GM12878 (cell line): ENCODE data around the gene GPR62. TPM values are rescaled to one million over a fixed set of nuclear protein-coding genes. Genes with fewer than 3 reads are reported as not detected.

Source experiments
- ATAC-seq: fragments of 200-7000 bp; cut with Tn5 transposase; 3 replicates; pipeline ENCODE4 v1.9.1; 2020; ENCODE audit warnings: mild to moderate bottlenecking, moderate library complexity
- BruUV-seq: library from RNA; stranded (reverse); fragments of 400-500 nt; replicated peaks from 2 replicates; lab custom pipeline; 2021; lab: Mats Ljungman, UMichigan
- CTCF ChIA-PET: fragments of 300-600 bp; sonication (Branson Sonifier 250); formaldehyde crosslinking; extraction: SDS; loops from one replicate; lab custom pipeline; 2021; ENCODE audit warnings: inconsistent platforms; lab: Yijun Ruan, JAX
- POLR2A ChIA-PET: fragments of 350-600 bp; formaldehyde crosslinking; extraction: SDS; loops from one replicate; lab custom pipeline; 2021; ENCODE audit warnings: inconsistent platforms; lab: Charles Lee
- RAD21 ChIA-PET: fragments of 300-600 bp; sonication (Branson Sonifier 250); formaldehyde crosslinking; loops from one replicate; lab custom pipeline; 2023; ENCODE audit warnings: antibody characterized with exemption; ENCODE audit not compliant: unreplicated experiment; lab: Charles Lee
- SMC1A ChIA-PET: fragments of 300-600 bp; sonication (Branson Sonifier 250); formaldehyde crosslinking; loops from one replicate; lab custom pipeline; 2023; ENCODE audit not compliant: unreplicated experiment, uncharacterized antibody; lab: Charles Lee
- DNase-seq: peaks from one replicate; pipeline ENCODE4 v3.0.0-alpha.2; 2011; ENCODE audit warnings: low read depth, low spot score
- FAIRE-seq: peaks from 3 replicates; lab custom pipeline; 2011; peaks lifted over from hg19 to GRCh38; lab: Jason Lieb, UNC
- H2AFZ ChIP-seq: 2 replicates; pipeline ENCODE4 v1.6.0; 2011; ENCODE audit warnings: low read depth, low read length, control low read depth; ENCODE audit not compliant: control insufficient read depth
- H3K27ac ChIP-seq: 2 replicates; pipeline ENCODE4 v1.5.1; 2011; ENCODE audit warnings: control low read depth; ENCODE audit not compliant: control insufficient read depth, insufficient read depth
- H3K27me3 ChIP-seq, 2 experiments: replicated peaks in 1 of 2; 2 replicates each; pipeline versions ENCODE4 v1.6.0 to v1.6.1; 2011; ENCODE audit warnings: low read length in 1 of 2; ENCODE audit not compliant: control insufficient read depth in 2 of 2, insufficient read depth in 2 of 2
- H3K36me3 ChIP-seq, 2 experiments: 2 replicates each; pipeline ENCODE4 v1.5.1; 2011; ENCODE audit warnings: low read length in 1 of 2; ENCODE audit not compliant: control insufficient read depth in 2 of 2, insufficient read depth in 2 of 2
- H3K4me1 ChIP-seq: 2 replicates; pipeline ENCODE4 v1.6.1; 2011; ENCODE audit warnings: mild to moderate bottlenecking, low read length, moderate library complexity, mixed read lengths; ENCODE audit not compliant: control insufficient read depth, insufficient read depth
- H3K4me2 ChIP-seq: 2 replicates; pipeline ENCODE4 v1.6.0; 2011; ENCODE audit warnings: control low read depth; ENCODE audit not compliant: control insufficient read depth, insufficient read depth
- H3K4me3 ChIP-seq: fragments of 200-600 bp; sonication (generic); 2 replicates; pipeline ENCODE4 v1.5.1; 2016
- H3K79me2 ChIP-seq: 2 replicates; pipeline ENCODE4 v1.6.0; 2011; ENCODE audit warnings: low read length; ENCODE audit not compliant: control insufficient read depth, insufficient read depth
- H3K9ac ChIP-seq: 2 replicates; pipeline ENCODE4 v1.8.0; 2011; ENCODE audit warnings: low read length, control low read depth, mixed read lengths; ENCODE audit not compliant: control insufficient read depth, insufficient read depth
- H3K9me3 ChIP-seq: replicated peaks from 3 replicates; pipeline ENCODE4 v1.5.1; 2011; ENCODE audit warnings: mild to moderate bottlenecking, low read length; ENCODE audit not compliant: control insufficient read depth, insufficient read depth
- H4K20me1 ChIP-seq: 2 replicates; pipeline ENCODE4 v1.6.0; 2011; ENCODE audit not compliant: control insufficient read depth, insufficient read depth
- ASH2L ChIP-seq: fragments of 300-600, 200-600 bp; sonication (generic); IDR thresholded peaks from 2 replicates; pipeline ENCODE4 v1.6.1; 2017; ENCODE audit warnings: low read depth, mild to moderate bottlenecking, borderline replicate concordance
- BHLHE40 ChIP-seq, 2 experiments: fragments of 450-650 bp in 1 of 2; IDR thresholded peaks; 2 replicates each; pipeline ENCODE4 v1.6.1; 2011 to 2017; ENCODE audit warnings: low read depth in 2 of 2, borderline replicate concordance in 1 of 2, improper control_type of control experiment in 1 of 2, low read length in 1 of 2, mild to moderate bottlenecking in 1 of 2
- BRCA1 ChIP-seq: IDR thresholded peaks from 2 replicates; pipeline ENCODE4 v1.6.1; 2011; ENCODE audit warnings: low read depth, low read length, improper control_type of control experiment
- CBX5 ChIP-seq: sonication (generic); IDR thresholded peaks from 2 replicates; pipeline ENCODE4 v1.6.1; 2016; ENCODE audit warnings: low read depth, moderate library complexity, mild to moderate bottlenecking, inconsistent platforms
- CEBPB ChIP-seq, 2 experiments: fragments of 150-350 bp in 1 of 2; IDR thresholded peaks; 2 replicates each; pipeline ENCODE4 v1.6.1; 2012 to 2014; ENCODE audit warnings: low read depth in 2 of 2, low read length in 2 of 2, borderline replicate concordance in 1 of 2, inconsistent platforms in 1 of 2
- EED ChIP-seq: sonication (generic); IDR thresholded peaks from 2 replicates; pipeline ENCODE4 v1.6.1; 2016; ENCODE audit warnings: antibody characterized with exemption, low read depth
- JUND ChIP-seq: IDR thresholded peaks from 2 replicates; pipeline ENCODE4 v1.6.1; 2012; ENCODE audit warnings: low read depth, mild to moderate bottlenecking, low read length, improper control_type of control experiment, moderate library complexity
- KDM1A ChIP-seq: fragments of 200-600 bp; sonication (generic); IDR thresholded peaks from 2 replicates; pipeline ENCODE4 v1.6.1; 2016; ENCODE audit warnings: borderline replicate concordance
- NFYB ChIP-seq: IDR thresholded peaks from 2 replicates; pipeline ENCODE4 v1.6.1; 2011; ENCODE audit warnings: low read depth, mild to moderate bottlenecking, low read length, improper control_type of control experiment, moderate library complexity; ENCODE audit not compliant: insufficient read depth
- POLR2A ChIP-seq: IDR thresholded peaks from 2 replicates; pipeline ENCODE4 v1.6.1; 2011; ENCODE audit warnings: low read depth, mild to moderate bottlenecking, low read length
- RCOR1 ChIP-seq: conservative IDR thresholded peaks from 2 replicates; pipeline ENCODE4 v1.6.1; 2012; ENCODE audit warnings: low read depth, low read length, improper control_type of control experiment
- RELA ChIP-seq: fragments of 450-650 bp; IDR thresholded peaks from 2 replicates; pipeline ENCODE4 v1.8.0; 2014; ENCODE audit warnings: borderline replicate concordance; ENCODE audit not compliant: partially characterized antibody
- SRF ChIP-seq, 2 experiments: IDR thresholded peaks; 2 replicates each; pipeline ENCODE4 v1.6.1; 2011; ENCODE audit warnings: low read depth in 2 of 2, low read length in 2 of 2, mild to moderate bottlenecking in 1 of 2, moderate library complexity in 1 of 2
- WRNIP1 ChIP-seq: IDR thresholded peaks from 2 replicates; pipeline ENCODE4 v1.6.1; 2011; ENCODE audit warnings: low read depth, low read length, improper control_type of control experiment, borderline replicate concordance
- YBX1 ChIP-seq: fragments of 450-650 bp; IDR thresholded peaks from 2 replicates; pipeline ENCODE4 v1.6.1; 2016; ENCODE audit warnings: antibody characterized with exemption
- WGBS: methylation state at CpG from one replicate; pipeline ENCODE4 v1.1.6; 2016; ENCODE audit warnings: low lambda C conversion rate; ENCODE audit not compliant: insufficient replicate concordance, insufficient coverage; ENCODE audit errors: missing lambda C conversion rate; 5-methylcytosine and 5-hydroxymethylcytosine counted together
- in situ Hi-C: fragments of 300-500 bp; cut with MboI; formaldehyde crosslinking; loops from 9 replicates; pipeline ENCODE4 v1.14.3; 2018; ENCODE audit warnings: mixed read lengths
- intact Hi-C: fragments of 100-400 bp; cut with micrococcal nuclease; formaldehyde crosslinking; loops from one replicate; pipeline ENCODE4 v1.14.2; 2022; ENCODE audit not compliant: unreplicated experiment
- polyA plus RNA-seq, 11 experiments: library from polyadenylated mRNA; depleted of rRNA in 4 of 11; unstranded in 6 of 11; stranded (reverse) in 5 of 11; fragments of >200 nt; fragmentation: Nextera tagmentation in 4 of 11; fragmentation: Illumina TruSeq in 1 of 11; extraction: Ambion mirVana in 4 of 11; extraction: Trizol in 1 of 11; gene quantifications; 1 replicate in 1 of 11; 2 replicates in 10 of 11; pipeline versions ENCODE4 v1.2.1 to v1.2.3, GENCODE V29; 2011 to 2016; ENCODE audit warnings: inconsistent platforms in 2 of 11, missing spikeins in 2 of 11, low read depth in 1 of 11
- total RNA-seq, 4 experiments: library from RNA; depleted of rRNA in 3 of 4; stranded (reverse); fragments of >200 nt in 3 of 4; fragmentation: Illumina TruSeq in 1 of 4; extraction: Trizol in 1 of 4; gene quantifications; 2 replicates each; pipeline versions ENCODE4 v1.2.1 to v1.2.3, GENCODE V29; 2013 to 2021
- TF ChIP-seq, protein P1 (sequence below): fragments of 450-650 bp; IDR thresholded peaks from 2 replicates; pipeline ENCODE4 v1.6.1; 2016; ENCODE audit warnings: mild to moderate bottlenecking
- TF ChIP-seq, protein P2 (sequence below): IDR thresholded peaks from 2 replicates; pipeline ENCODE4 v1.6.1; 2011; ENCODE audit warnings: borderline replicate concordance, low read depth, mild to moderate bottlenecking, moderate library complexity, mixed read lengths, low read length; ENCODE audit not compliant: insufficient read depth; ENCODE audit errors: extremely low read length
- TF ChIP-seq, protein P3 (sequence below): fragments of 450-650 bp; IDR thresholded peaks from 2 replicates; pipeline ENCODE4 v1.6.1; 2014; ENCODE audit warnings: mild to moderate bottlenecking

The GPR62 gene
- total and polyA plus RNA-seq, 10 of the 15 experiments (the other 5 are each of a cell fraction or from before 2014, with no cell fraction given) = not detected

DNA sequence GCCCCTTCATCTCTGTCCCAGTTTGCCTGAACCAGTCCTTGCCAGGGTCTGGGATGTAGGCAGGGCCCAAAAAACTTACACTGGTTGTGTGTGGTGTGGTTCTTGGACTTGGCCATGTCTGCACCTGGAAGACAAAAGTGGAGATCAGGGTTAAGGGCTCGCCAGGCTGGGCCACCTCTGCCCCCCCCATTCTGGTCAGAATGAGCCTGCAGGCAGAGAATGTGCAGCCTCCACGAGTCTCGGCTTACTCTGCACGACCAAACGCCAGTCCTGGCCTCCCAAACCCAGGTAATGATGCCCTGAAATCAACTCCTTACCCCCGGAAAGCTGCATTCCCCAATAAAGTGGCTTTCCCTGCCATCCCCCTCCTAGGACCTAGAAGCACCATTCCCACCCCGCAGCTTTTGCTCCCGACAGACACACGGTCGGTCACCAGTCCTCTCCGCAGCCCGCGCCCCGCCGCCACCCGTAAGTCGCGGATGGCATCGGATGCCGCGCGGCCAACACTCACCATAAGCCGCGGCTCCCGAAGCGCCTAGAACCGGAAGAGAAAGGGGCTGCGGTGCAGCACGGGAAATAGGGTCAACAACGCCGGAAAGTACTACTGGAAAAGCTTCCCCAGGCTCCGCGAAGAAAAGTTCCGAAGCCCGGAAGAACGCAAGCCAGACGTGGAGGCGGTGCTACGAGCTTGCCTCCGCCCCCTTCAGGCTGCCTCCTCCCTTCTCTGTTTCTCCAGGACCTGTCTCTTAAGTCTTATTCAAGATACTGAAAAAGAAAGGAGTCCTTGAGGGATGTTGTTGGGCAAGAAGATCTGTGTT, 40.4 kb downstream of the GPR62 start, which contains the start of gene RPL29:
Gene RPL29, minus strand, starts transcription at position 550 of the 818 bp plus-strand sequence. Its CDS starts 434 bp downstream, at position 116.
- CTCF ChIA-PET = interaction anchor here (0.6 to 2.7 kb wide), 15 partner anchors 9 to 1381 kb away, joined by 3 to 18 read pairs (median 4); partner anchors contain the start of genes ABHD14B, ACY1, DUSP7 and PARP3
- peak; percentile 95 for FAIRE-seq
- SMC1A ChIA-PET = interaction anchor here (0.6 to 3.0 kb wide), 7 partner anchors 11 to 126 kb away, joined by 3 to 13 read pairs (median 4); partner anchors contain the start of genes PARP3 and RRP9
- H3K9ac ChIP-seq = peak within 1 kb of the TSS; percentile 98
- WGBS = under 1% methylated on average over 40 of the region's 40 CpGs
- H3K9me3 ChIP-seq = no peaks in the 10 kb centered on the region
- RAD21 ChIA-PET = interaction anchor here (0.5 to 2.1 kb wide), 11 partner anchors 8 to 149 kb away, joined by 3 to 10 read pairs (median 4); partner anchors contain the start of genes DUSP7 and RRP9
- DNase-seq = peak; percentile 88
- H2AFZ ChIP-seq = peak within 1 kb of the TSS; percentile 80
- H3K27me3 ChIP-seq = no peaks in the 10 kb centered on the region; a peak in 1 of 4 replicates
- intact Hi-C loops (loop anchor here (2.0 kb wide), 1 partner anchor 53 kb away; the partner anchor contains the start of gene PARP3), in situ Hi-C loops (no loop called here)
- H3K36me3 ChIP-seq = peaks cover 14 to 16% of the 10 kb centered on the region in 2 experiments
- BruUV-seq = no TSS peak
- POLR2A ChIA-PET = interaction anchor here (1.0 to 2.6 kb wide), 8 partner anchors 12 to 159 kb away, joined by 3 to 30 read pairs (median 5); partner anchors contain the start of genes ACY1, PARP3, POC1A and RRP9
- H3K27ac ChIP-seq = peak within 1 kb of the TSS; percentile 66
- H3K4me2 ChIP-seq = peak within 1 kb of the TSS; percentile 97
- peaks cover 33% of the 10 kb centered on the region for H3K79me2 ChIP-seq
- peaks cover 9% of the 10 kb centered on the region for H3K4me1 ChIP-seq
- H3K4me3 ChIP-seq = peak within 1 kb of the TSS; percentile 99
- 0 out of 2 replicates have a peak, but pooled peaks cover 6% of the 10 kb centered on the region for H4K20me1 ChIP-seq
- peak; percentile 92 for ATAC-seq
- no peak for TF ChIP-seq CBX5
- TF ChIP-seq WRNIP1 = peak; percentile 91; the same call in 1 of the 2 replicates
- no peak for TF ChIP-seq RCOR1
- TF ChIP-seq BHLHE40 (IDR thresholded peaks at IDR 0.05; ENCODE audit: borderline replicate concordance in 1 of 2, low read depth in 2 of 2, low read length in 1 of 2) = peak in 1 of 2 experiments; percentile 70; a peak in 1 of 4 replicates
- TF ChIP-seq EED = peak; percentile 41; the same call in 1 of the 2 replicates
- no peak for TF ChIP-seq KDM1A
- no peak for TF ChIP-seq BRCA1
- TF ChIP-seq YBX1 = no peak
- TF ChIP-seq, protein P1, sequence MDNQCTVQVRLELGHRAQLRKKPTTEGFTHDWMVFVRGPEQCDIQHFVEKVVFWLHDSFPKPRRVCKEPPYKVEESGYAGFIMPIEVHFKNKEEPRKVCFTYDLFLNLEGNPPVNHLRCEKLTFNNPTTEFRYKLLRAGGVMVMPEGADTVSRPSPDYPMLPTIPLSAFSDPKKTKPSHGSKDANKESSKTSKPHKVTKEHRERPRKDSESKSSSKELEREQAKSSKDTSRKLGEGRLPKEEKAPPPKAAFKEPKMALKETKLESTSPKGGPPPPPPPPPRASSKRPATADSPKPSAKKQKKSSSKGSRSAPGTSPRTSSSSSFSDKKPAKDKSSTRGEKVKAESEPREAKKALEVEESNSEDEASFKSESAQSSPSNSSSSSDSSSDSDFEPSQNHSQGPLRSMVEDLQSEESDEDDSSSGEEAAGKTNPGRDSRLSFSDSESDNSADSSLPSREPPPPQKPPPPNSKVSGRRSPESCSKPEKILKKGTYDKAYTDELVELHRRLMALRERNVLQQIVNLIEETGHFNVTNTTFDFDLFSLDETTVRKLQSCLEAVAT = no peak
- no peak for TF ChIP-seq JUND
- peak; percentile 94 for TF ChIP-seq RELA
- peak in 1 of 2 experiments; percentile 5; a peak in 1 of 4 replicates for TF ChIP-seq CEBPB (IDR thresholded peaks at IDR 0.05; ENCODE audit: borderline replicate concordance in 1 of 2, low read depth in 2 of 2, low read length in 2 of 2)
- TF ChIP-seq, protein P2, sequence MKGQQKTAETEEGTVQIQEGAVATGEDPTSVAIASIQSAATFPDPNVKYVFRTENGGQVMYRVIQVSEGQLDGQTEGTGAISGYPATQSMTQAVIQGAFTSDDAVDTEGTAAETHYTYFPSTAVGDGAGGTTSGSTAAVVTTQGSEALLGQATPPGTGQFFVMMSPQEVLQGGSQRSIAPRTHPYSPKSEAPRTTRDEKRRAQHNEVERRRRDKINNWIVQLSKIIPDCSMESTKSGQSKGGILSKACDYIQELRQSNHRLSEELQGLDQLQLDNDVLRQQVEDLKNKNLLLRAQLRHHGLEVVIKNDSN = no peak
- peak; percentile 91; the same call in 1 of the 2 replicates for TF ChIP-seq ASH2L
- peak; percentile 100 for TF ChIP-seq POLR2A
- TF ChIP-seq SRF (IDR thresholded peaks at IDR 0.05; ENCODE audit: low read depth in 2 of 2, low read length in 2 of 2) = peak in 1 of 2 experiments; percentile 83; a peak in 2 of 4 replicates
- TF ChIP-seq, protein P3, sequence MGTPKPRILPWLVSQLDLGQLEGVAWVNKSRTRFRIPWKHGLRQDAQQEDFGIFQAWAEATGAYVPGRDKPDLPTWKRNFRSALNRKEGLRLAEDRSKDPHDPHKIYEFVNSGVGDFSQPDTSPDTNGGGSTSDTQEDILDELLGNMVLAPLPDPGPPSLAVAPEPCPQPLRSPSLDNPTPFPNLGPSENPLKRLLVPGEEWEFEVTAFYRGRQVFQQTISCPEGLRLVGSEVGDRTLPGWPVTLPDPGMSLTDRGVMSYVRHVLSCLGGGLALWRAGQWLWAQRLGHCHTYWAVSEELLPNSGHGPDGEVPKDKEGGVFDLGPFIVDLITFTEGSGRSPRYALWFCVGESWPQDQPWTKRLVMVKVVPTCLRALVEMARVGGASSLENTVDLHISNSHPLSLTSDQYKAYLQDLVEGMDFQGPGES = peak; percentile 61
- no peak for TF ChIP-seq NFYB
